GM18867 (cell line): ENCODE data around the gene TXNDC8.

Experiments
- ATAC-seq: cut with Tn5 transposase; IDR thresholded peaks from one replicate; pipeline ENCODE4 v1.9.1; 2021; ENCODE audit warnings: mild to moderate bottlenecking, moderate library complexity; ENCODE audit not compliant: unreplicated experiment

The TXNDC8 gene

GRCh38 chr9:110282739-110283081, 55.0 kb downstream of the TXNDC8 start:
- ATAC-seq = no peak

DNA sequence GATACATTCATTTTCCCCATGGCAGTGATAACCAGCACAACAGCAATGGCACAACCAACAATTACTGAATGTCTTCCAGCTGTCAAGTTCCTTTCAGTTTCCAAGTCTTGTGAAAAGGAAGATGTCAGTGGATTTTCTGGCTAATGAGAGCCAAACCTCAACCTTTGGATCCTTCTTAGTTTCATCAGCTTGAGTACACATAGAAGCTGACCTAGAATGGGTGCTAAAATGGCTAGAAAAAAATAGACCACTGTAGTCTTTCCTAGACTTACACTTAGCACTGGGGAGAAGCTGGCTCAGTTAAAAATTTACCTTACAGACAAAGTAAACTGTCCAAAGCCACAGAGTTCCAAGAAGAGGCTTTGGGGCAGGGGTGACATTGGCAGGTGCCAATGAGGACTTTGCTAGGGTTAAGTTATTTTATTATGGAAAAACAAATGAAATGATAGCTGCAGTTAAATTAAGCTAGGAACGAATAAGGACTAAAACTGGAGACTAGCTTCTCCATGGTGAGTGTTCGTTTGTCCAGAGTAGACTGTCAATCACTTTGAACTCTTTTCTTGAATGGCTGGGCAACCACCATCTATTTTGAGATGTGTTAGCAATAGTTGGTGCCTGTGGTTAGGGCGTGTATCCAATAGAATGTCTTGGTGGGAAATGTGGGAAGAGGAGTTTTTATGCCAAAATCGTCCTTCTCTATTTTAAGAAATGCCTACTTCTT, 55.5 kb downstream of the TXNDC8 start:
- no peak for ATAC-seq

- no peak for ATAC-seq
Measured at GRCh38 chr9:110278080-110278707, 59.5 kb downstream of the TXNDC8 start.

- no peak for ATAC-seq
Measured at GRCh38 chr9:110276781-110277180, 60.9 kb downstream of the TXNDC8 start.

GRCh38 chr9:110270211-110270995, 67.3 kb downstream of the TXNDC8 start:
- ATAC-seq = no peak

- no peak for ATAC-seq
Measured at GRCh38 chr9:110266795-110267194, 70.9 kb downstream of the TXNDC8 start.

DNA sequence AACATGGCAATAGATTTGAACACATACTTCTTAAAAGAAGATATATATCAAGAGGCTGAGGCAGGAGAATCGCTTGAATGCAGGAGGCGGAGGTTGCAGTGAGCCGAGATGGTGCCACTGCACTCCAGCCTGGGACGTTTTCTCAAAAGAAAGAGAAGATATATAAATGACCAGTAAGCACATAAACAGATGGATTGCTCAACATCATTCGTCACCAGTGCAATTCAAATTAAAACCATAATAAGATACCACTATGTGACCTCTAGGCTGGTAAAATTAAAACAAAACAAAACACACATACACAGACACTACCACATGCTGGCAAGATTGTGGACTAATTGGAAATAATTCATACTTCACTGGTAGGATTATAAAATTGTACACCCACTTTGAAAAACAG, 76.0 kb downstream of the TXNDC8 start:
- ATAC-seq = no peak

- ATAC-seq = no peak
Measured at GRCh38 chr9:110260911-110261310, 76.8 kb downstream of the TXNDC8 start.

GRCh38 chr9:110259566-110259965, 78.1 kb downstream of the TXNDC8 start:
- ATAC-seq = no peak

- no peak for ATAC-seq
Measured at GRCh38 chr9:110258690-110259091, 79.0 kb downstream of the TXNDC8 start.

DNA sequence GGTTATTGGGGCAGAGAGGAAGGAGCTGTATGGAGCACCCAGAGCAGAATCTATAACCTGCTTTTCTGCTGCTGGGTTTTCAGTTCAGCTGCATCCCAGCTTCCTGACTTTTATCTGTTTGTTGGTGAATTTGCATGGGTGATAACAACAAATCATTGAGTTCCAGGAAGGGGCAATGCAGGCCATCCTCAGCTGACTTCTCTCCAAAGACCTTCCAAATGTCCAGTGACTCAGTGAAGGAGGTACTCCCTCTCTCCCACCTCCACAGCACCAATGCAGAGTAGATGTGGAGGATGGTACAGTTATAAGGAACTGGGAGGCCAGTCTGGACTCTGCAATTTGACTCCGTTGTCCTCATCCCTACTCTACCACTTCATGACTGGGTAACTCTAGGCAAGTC, 79.7 kb downstream of the TXNDC8 start:
- no peak for ATAC-seq

DNA sequence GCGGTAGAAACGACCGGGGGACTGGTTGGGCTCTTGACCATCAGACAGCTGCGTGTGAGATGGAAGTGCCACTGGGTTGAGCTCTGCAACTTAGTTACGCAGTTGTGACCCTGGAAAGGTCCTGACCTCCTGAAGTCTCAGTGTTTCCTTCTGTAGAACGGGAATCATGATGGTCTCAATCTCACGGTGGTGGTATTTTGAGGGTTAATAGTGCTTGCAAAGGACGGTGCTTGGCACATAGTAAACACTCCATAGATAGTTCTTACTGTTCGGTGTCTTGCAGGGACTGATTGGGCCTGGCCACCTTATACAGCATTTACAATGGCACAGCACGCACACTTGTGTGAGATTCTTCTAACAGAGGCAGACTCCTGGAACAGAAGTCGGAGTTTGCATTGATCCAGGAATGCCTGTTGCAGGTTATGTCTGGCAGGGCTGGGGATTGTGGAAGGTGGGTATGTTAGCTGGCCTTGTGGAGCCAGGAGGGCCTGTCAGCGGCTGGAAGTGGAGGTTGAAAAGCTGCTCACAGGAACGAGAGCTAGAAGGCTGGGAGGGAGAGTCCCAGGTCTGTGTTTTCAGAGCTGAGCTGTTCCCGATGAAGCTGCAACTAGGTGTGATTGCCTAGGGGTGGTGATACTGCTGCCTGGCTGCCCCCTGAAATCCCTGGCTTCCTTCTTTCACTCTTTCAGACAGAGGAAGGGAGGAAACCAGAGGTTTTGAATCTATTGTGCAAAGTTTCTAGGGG, 80.4 kb downstream of the TXNDC8 start:
- ATAC-seq = peak; percentile 5

DNA sequence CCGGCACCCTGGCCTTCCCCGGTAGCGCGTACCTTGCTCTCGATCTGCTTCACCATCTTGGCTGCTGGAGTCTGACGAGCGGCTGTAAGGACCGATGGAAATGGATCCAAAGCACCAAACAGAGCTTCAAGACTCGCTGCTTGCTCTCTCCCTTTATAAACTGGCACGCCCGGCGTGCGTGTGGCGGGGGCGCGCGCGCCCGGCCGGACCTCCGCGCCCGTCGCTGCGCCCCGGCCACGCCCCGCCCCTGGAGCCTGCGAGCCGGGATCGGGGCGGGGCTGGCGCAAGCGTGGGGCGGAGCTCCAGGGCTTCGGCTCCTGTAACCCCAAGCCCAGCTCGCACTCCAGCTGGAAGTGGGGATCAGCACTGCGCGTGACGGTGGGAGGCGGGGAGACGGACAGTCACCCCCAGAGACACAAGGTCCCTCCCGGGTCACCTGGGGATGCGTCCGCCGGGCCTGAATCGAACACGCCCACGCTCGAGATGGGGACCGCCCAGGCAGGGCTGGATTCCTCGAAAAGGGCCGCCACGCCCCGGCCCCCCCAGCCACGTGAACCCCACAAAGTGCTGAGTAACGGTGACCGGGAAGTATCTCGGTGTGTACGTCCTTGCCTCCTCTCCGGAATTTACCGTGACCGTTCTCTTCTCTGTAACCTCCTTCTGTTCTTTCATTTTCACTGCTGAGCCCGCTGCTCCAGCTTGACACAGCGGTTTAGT, 81.1 kb downstream of the TXNDC8 start, which contains the start of gene TXN:
TXN (minus strand) TSS at position 128 of the 717 bp plus-strand sequence; CDS start at position 56, 72 bp downstream.
- ATAC-seq = peak; percentile 71

DNA sequence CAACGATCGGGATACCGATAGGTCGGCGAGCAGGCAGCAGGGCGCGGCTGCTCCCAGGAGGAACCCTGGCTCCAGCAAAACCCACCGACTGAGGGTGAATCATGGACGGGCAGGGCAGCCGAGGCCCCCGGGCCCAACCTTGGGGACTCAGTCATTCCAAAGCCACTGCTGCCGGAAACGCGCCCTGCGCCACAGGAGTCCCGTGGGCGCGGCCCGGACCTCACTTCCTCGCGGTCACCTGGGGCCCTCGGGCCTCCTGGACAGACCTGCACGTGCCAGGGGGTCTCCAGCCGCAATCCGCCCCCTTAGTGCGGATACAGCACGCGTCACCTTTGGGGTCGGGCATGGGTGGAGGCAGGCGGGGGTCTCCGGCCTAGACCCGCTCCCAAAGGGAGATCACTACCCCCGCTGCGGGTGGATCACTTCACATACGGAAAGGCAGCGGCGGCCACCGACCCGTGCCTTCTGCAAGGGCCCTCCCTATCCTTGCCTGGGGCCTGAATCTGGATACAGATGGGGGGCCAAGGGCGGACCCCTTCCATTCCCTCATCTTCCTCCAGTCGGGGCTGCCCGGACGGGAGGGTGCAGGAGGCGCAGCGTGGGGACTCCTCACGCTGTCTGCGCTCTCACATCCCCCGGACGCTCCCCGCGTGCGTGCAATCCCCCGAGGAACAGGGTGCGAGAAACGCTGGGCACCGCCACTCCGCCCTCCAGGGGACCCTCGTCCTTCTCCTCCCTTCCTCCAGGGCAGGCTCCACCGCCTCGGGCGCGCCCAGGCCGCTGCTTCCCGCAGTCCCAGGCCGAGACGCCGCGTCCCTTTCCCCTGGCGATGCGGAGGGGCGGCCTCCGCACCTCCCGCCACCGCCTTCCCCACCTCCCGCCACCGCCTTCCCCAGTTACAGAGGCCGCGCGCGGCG, 81.9 kb downstream of the TXNDC8 start:
- ATAC-seq = peak; percentile 22

- ATAC-seq = no peak
Measured at GRCh38 chr9:110255034-110255462, 82.6 kb downstream of the TXNDC8 start.

GRCh38 chr9:110254500-110254899, 83.2 kb downstream of the TXNDC8 start:
- no peak for ATAC-seq
